ENCODE measurements around the gene OR52E4. TPM values are rescaled to one million over a fixed set of nuclear protein-coding genes. Genes with fewer than 3 reads are reported as not detected.

OR52E4 gene
- polyA plus RNA-seq, 2 of the 4 experiments (the other 2 are of a cell fraction), result not detected

DNA sequence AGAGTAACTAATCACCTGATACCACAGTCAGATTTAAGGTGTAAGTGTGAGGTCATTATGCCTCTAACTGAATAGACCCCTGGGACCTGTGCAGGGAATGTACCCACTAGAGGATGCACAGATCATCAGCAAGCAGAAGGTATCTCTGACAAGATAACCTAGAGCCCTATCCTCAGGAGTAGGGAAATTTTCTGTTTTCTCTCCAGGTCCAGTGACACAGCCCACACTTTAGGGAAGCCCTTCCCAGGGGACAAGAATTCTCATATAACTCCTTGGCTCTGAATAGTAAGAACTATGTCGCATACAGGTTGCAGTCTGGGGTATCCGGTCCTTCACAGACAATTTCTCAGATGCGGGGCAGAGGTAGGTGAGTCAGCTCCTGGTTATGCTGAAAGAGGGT lies 12.5 kb downstream of the OR52E4 start, which contains the start of gene OR52E5 (continued):
- TF ChIP-seq, protein P1, sequence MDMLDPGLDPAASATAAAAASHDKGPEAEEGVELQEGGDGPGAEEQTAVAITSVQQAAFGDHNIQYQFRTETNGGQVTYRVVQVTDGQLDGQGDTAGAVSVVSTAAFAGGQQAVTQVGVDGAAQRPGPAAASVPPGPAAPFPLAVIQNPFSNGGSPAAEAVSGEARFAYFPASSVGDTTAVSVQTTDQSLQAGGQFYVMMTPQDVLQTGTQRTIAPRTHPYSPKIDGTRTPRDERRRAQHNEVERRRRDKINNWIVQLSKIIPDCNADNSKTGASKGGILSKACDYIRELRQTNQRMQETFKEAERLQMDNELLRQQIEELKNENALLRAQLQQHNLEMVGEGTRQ (IDR thresholded peaks at IDR 0.05), result no peak

DNA sequence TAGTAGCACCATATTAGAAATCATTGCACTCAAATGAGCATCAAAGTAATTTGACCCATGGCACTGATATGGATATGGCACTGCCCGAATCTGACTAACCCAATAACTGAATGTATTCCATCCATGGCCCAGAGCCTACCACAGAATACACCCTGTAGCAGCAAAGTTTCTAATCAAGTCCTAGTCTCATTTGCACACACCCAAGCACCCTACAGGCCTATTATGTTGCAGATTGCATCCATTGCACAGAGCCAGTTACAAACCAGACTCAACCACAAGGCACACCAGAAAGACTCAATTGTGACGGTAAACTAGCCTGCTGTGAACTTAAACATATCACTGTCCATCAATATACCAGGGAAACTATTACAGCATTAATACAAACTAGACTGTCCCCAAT lies 19.1 kb downstream of the OR52E4 start:
- Histone ChIP-seq H3K27ac (no peak overlapping the region), H3K9me3 (no peaks in the 10 kb centered on the region), H3K4me3 (no peak overlapping the region), H3K4me2 (no peak overlapping the region), H3K4me1 (no peaks in the 10 kb centered on the region)
- WGBS (ENCODE audit: missing lambda C conversion rate), result 11% methylated on average over 2 of the region's 2 CpGs
- ChIA-PET POLR2A (no interaction called here), CTCF (no interaction called here)
- FAIRE-seq, result no peak
- TF ChIP-seq CEBPB (IDR thresholded peaks at IDR 0.05), result no peak
- no peak for TF ChIP-seq ZSCAN20 (CRISPR knock-in tag; IDR thresholded peaks at IDR 0.05)
- no peak for TF ChIP-seq CHD4 (IDR thresholded peaks at IDR 0.05; ENCODE audit: borderline replicate concordance)
- ATAC-seq, result no peak
- no peak for DNase-seq (ENCODE audit: low read depth in 1 of 2, low spot score in 1 of 2)

DNA sequence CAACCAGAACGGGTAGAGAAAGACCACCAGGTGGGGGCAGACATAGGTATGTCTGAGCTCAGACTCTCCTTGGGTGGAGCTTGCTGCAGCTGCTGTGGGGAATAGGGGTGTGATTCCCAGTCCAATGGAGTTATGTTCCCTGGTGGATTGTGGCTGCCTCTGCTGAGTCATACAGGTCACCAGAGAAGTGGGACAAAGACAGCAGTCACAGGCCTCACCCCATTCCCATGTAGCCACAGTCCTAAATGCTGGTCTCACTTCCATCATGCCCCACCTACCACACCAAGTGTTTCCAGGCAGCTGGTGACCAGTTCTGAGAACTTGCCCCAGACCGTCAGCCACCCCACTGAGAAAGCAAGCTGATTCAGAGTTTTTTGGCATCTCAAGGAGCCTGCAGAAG lies 30.1 kb downstream of the OR52E4 start:
- ATAC-seq (no peak), DNase-seq (ENCODE audit: low read depth in 1 of 2, low spot score in 1 of 2) (no peak), FAIRE-seq (no peak)
- WGBS (ENCODE audit: missing lambda C conversion rate), result 5% methylated on average over 2 of the region's 2 CpGs
- H3K4me2 ChIP-seq, result no peak overlapping the region
- no peak overlapping the region for H3K27ac ChIP-seq
- no peaks in the 10 kb centered on the region for H3K9me3 ChIP-seq
- ChIA-PET CTCF (no interaction called here), POLR2A (no interaction called here)
- no peak overlapping the region for H3K4me3 ChIP-seq
- TF ChIP-seq, protein P2, sequence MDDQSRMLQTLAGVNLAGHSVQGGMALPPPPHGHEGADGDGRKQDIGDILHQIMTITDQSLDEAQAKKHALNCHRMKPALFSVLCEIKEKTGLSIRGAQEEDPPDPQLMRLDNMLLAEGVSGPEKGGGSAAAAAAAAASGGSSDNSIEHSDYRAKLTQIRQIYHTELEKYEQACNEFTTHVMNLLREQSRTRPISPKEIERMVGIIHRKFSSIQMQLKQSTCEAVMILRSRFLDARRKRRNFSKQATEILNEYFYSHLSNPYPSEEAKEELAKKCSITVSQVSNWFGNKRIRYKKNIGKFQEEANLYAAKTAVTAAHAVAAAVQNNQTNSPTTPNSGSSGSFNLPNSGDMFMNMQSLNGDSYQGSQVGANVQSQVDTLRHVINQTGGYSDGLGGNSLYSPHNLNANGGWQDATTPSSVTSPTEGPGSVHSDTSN (IDR thresholded peaks at IDR 0.05), result no peak
- TF ChIP-seq HOXB13 (CRISPR knock-in tag; IDR thresholded peaks at IDR 0.05; ENCODE audit: low read depth) (no peak), TP53 (CRISPR knock-in tag; IDR thresholded peaks at IDR 0.05) (no peak), JUN (IDR thresholded peaks at IDR 0.05) (no peak), CBX8 (IDR thresholded peaks at IDR 0.05) (no peak), RAD21 (conservative IDR thresholded peaks at IDR 0.05 in 1 of 2, IDR thresholded peaks at IDR 0.05 in 1 of 2) (no peak), TFCP2L1 (CRISPR knock-in tag; IDR thresholded peaks at IDR 0.05) (no peak), MAZ (IDR thresholded peaks at IDR 0.05; ENCODE audit: borderline replicate concordance, low read depth, low read length) (no peak)
- H3K4me1 ChIP-seq, result no peaks in the 10 kb centered on the region

DNA sequence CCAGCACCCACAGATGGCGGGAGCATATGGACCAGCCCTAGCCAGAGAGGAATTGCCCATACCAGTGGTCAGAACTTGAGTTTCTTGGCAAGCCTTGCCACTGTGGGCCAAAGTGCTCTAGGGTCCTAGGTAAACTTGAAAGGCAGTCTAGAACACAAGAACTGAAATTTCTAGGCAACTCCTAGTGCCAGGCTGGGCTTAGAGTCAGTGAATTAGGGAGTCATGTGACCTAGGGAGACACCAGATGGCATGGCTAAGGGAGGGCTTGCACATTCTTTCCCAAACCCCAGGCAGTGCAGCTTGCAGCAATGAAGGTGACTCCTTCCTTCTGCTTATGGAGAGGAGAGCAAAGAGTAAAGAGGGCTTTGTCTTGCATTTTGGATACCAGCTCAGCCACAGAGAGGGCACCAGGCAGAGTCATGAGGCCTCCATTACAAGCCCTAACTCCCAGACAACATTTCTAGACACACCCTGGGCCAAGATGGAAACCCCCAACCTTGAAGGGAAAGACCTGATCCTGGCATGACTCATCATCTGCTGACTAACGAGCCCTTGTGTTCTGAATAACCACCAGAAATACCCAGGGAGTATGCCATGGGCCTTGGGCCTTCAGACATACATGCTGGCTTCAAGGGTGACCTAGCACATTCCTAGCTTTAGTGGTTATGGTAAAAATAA lies 42.5 kb downstream of the OR52E4 start:
- ATAC-seq (peak; percentile 66 to 69; a peak in 4 of 6 replicates), FAIRE-seq (no peak), DNase-seq (ENCODE audit: low read depth in 1 of 2, low spot score in 1 of 2) (peak in 1 of 2 experiments; percentile 57)
- TF ChIP-seq CBX2 (IDR thresholded peaks at IDR 0.05; ENCODE audit: borderline replicate concordance, low read depth), result no peak
- TF ChIP-seq FOSL2 (IDR thresholded peaks at IDR 0.05), result no peak
- TF ChIP-seq FOSL2 (CRISPR knock-in tag; IDR thresholded peaks at IDR 0.05), result peak; percentile 61; the same call in 1 of the 2 replicates
- ChIA-PET POLR2A (no interaction called here), CTCF (no interaction called here)
- no peaks in the 10 kb centered on the region for H3K9me3 ChIP-seq
- 25% methylated on average over 2 of the region's 2 CpGs for WGBS (ENCODE audit: missing lambda C conversion rate)
- no peak overlapping the region for H3K4me3 ChIP-seq
- no peak overlapping the region; a peak in 1 of 6 replicates for H3K27ac ChIP-seq
- no peak overlapping the region for H3K4me2 ChIP-seq
- no peaks in the 10 kb centered on the region for H3K4me1 ChIP-seq

DNA sequence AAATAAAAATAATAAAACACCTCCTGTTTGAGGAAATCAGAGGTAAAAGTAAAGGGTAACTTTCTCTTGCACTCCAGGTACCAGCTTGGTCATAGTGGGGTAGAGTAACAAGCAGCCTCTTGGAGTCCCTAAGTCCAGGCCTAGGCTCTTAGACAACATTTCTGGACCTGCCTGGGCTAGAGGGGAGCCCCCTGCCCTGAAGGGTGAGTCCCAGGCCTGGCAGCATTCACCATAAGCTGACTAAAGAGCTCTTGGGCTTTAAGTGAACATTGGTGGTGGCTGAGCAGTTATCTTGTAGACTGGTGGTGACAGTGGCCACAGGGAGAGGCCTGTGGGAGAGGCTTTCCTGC lies 43.0 kb downstream of the OR52E4 start:
- H3K9me3 ChIP-seq, result no peaks in the 10 kb centered on the region
- FAIRE-seq, result no peak
- CTCF ChIA-PET, result no interaction called here
- H3K4me2 ChIP-seq, result no peak overlapping the region
- no peaks in the 10 kb centered on the region for H3K4me1 ChIP-seq
- no peak overlapping the region for H3K4me3 ChIP-seq
- H3K27ac ChIP-seq, result peak overlapping the region in 1 of 2 experiments; percentile 15; a peak in 1 of 6 replicates
- POLR2A ChIA-PET, result no interaction called here
- no peak for ATAC-seq
- no peak for DNase-seq (ENCODE audit: low read depth in 1 of 2, low spot score in 1 of 2)
- no peak for TF ChIP-seq POLR2AphosphoS2 (conservative IDR thresholded peaks at IDR 0.05; ENCODE audit: low read length)
- TF ChIP-seq ZC3H11A (IDR thresholded peaks at IDR 0.05), result no peak
- TF ChIP-seq HOXB5 (CRISPR knock-in tag; IDR thresholded peaks at IDR 0.05), result no peak
- no peak for TF ChIP-seq HOXA7 (CRISPR knock-in tag; IDR thresholded peaks at IDR 0.05)
- TF ChIP-seq RARB (CRISPR knock-in tag; IDR thresholded peaks at IDR 0.05), result no peak
- no peak for TF ChIP-seq CEBPB (IDR thresholded peaks at IDR 0.05)
- TF ChIP-seq, protein P3, sequence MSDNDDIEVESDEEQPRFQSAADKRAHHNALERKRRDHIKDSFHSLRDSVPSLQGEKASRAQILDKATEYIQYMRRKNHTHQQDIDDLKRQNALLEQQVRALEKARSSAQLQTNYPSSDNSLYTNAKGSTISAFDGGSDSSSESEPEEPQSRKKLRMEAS (IDR thresholded peaks at IDR 0.05), result no peak
- TF ChIP-seq, protein P4, sequence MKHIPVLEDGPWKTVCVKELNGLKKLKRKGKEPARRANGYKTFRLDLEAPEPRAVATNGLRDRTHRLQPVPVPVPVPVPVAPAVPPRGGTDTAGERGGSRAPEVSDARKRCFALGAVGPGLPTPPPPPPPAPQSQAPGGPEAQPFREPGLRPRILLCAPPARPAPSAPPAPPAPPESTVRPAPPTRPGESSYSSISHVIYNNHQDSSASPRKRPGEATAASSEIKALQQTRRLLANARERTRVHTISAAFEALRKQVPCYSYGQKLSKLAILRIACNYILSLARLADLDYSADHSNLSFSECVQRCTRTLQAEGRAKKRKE (CRISPR knock-in tag; IDR thresholded peaks at IDR 0.05; ENCODE audit: low read depth), result no peak
- TF ChIP-seq, protein P5, sequence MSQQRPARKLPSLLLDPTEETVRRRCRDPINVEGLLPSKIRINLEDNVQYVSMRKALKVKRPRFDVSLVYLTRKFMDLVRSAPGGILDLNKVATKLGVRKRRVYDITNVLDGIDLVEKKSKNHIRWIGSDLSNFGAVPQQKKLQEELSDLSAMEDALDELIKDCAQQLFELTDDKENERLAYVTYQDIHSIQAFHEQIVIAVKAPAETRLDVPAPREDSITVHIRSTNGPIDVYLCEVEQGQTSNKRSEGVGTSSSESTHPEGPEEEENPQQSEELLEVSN (IDR thresholded peaks at IDR 0.05; ENCODE audit: borderline replicate concordance, low read depth), result no peak

All from A549 (cell line).